Neural cell (in vitro differentiated cells): ENCODE data around the gene IQCH. TPM values are rescaled to one million over a fixed set of nuclear protein-coding genes. Genes with fewer than 3 reads are reported as not detected.

Source experiments
- H2AFZ ChIP-seq: fragments of 200-600, 300-800 bp; sonication (generic), shearing (Covaris generic); 2 replicates; pipeline ENCODE4 v1.6.0; 2014; ENCODE audit warnings: low read depth, mild to moderate bottlenecking, antibody characterized with exemption, low read length, moderate library complexity
- H3F3A ChIP-seq: fragments of 200-600 bp; shearing (Covaris generic); 2 replicates; pipeline ENCODE4 v1.6.1; 2016; ENCODE audit warnings: mild to moderate bottlenecking, moderate library complexity, mixed read lengths, antibody characterized with exemption, low read length; ENCODE audit not compliant: insufficient read depth, poor library complexity, severe bottlenecking
- H3K27ac ChIP-seq: fragments of 200-600, 300-800 bp; sonication (generic), shearing (Covaris generic); 2 replicates; pipeline ENCODE4 v1.5.1; 2014; ENCODE audit warnings: mild to moderate bottlenecking, low read length, moderate library complexity
- H3K27me3 ChIP-seq: fragments of 300-800, 200-600 bp; sonication (generic), shearing (Covaris generic); 2 replicates; pipeline ENCODE4 v1.6.0; 2014; ENCODE audit warnings: mild to moderate bottlenecking, low read depth, low read length, moderate library complexity; ENCODE audit not compliant: insufficient read depth
- H3K36me3 ChIP-seq: fragments of 300-800, 200-600 bp; sonication (generic), shearing (Covaris generic); 2 replicates; pipeline ENCODE4 v1.5.1; 2014; ENCODE audit warnings: mild to moderate bottlenecking, antibody characterized with exemption, low read length, moderate library complexity; ENCODE audit not compliant: insufficient read depth
- H3K4me2 ChIP-seq: fragments of 300-800, 200-600 bp; sonication (generic), shearing (Covaris generic); 2 replicates; pipeline ENCODE4 v1.6.0; 2014; ENCODE audit warnings: mild to moderate bottlenecking, low read length
- H3K4me3 ChIP-seq: fragments of 300-800, 200-600 bp; sonication (generic), shearing (Covaris generic); 2 replicates; pipeline ENCODE4 v1.5.1; 2014; ENCODE audit warnings: mild to moderate bottlenecking, low read length, moderate library complexity
- H3K79me2 ChIP-seq: fragments of 200-600 bp; shearing (Covaris generic); replicated peaks from 2 replicates; pipeline ENCODE4 v1.6.0; 2014; ENCODE audit warnings: mild to moderate bottlenecking, low read length, moderate library complexity; ENCODE audit not compliant: insufficient read depth
- H3K9ac ChIP-seq: fragments of 300-800, 200-600 bp; sonication (generic), shearing (Covaris generic); 2 replicates; pipeline ENCODE4 v1.6.1; 2016; ENCODE audit warnings: mild to moderate bottlenecking, low read length, mixed read lengths
- H3K9me2 ChIP-seq: fragments of 200-600 bp; shearing (Covaris generic); 2 replicates; pipeline ENCODE4 v1.6.1; 2016; ENCODE audit warnings: mild to moderate bottlenecking, low read length, mixed read lengths; ENCODE audit not compliant: insufficient read depth
- H3K9me3 ChIP-seq: fragments of 200-600, 300-800 bp; sonication (generic), shearing (Covaris generic); 2 replicates; pipeline ENCODE4 v1.6.1; 2016; ENCODE audit warnings: mild to moderate bottlenecking, mixed run types, low read length, moderate library complexity, mixed read lengths
- H4K20me1 ChIP-seq: fragments of 200-600 bp; shearing (Covaris generic); 2 replicates; pipeline ENCODE4 v1.6.1; 2016; ENCODE audit warnings: mild to moderate bottlenecking, mixed run types; ENCODE audit not compliant: insufficient read depth
- EP300 ChIP-seq: fragments of 450-650 bp; conservative IDR thresholded peaks from 2 replicates; pipeline ENCODE4 v1.6.1; 2014; ENCODE audit warnings: antibody characterized with exemption, mild to moderate bottlenecking, moderate library complexity; ENCODE audit not compliant: poor library complexity, severe bottlenecking
- EZH2 ChIP-seq: fragments of 200-600, 300-800 bp; shearing (Covaris generic), sonication (generic); IDR thresholded peaks from 2 replicates; pipeline ENCODE4 v1.6.1; 2014; ENCODE audit warnings: antibody characterized with exemption, low read length, borderline replicate concordance, mild to moderate bottlenecking; ENCODE audit not compliant: insufficient read depth, poor library complexity, severe bottlenecking
- MXI1 ChIP-seq: fragments of 450-650 bp; conservative IDR thresholded peaks from 2 replicates; pipeline ENCODE4 v1.6.1; 2014; ENCODE audit warnings: antibody characterized with exemption, mild to moderate bottlenecking; ENCODE audit not compliant: poor library complexity, severe bottlenecking
- POLR2AphosphoS5 ChIP-seq: IDR thresholded peaks from 2 replicates; pipeline ENCODE4 v1.6.1; 2012
- RAD21 ChIP-seq: fragments of 450-650 bp; conservative IDR thresholded peaks from 2 replicates; pipeline ENCODE4 v1.6.1; 2014; ENCODE audit warnings: antibody characterized with exemption, mild to moderate bottlenecking, moderate library complexity
- SMC3 ChIP-seq: fragments of 450-650 bp; conservative IDR thresholded peaks from 2 replicates; pipeline ENCODE4 v1.6.1; 2014; ENCODE audit warnings: antibody characterized with exemption, mild to moderate bottlenecking, moderate library complexity; ENCODE audit not compliant: poor library complexity
- TAF1 ChIP-seq: IDR thresholded peaks from 2 replicates; pipeline ENCODE4 v1.6.1; 2012; ENCODE audit warnings: low read depth
- polyA plus RNA-seq: library from polyadenylated mRNA; depleted of rRNA; stranded (reverse); fragments of >200 nt; gene quantifications from 2 replicates; pipeline ENCODE4 v1.2.3, GENCODE V29; 2014
- TF ChIP-seq, protein P1 (sequence below): fragments of 450-650 bp; IDR thresholded peaks from 2 replicates; pipeline ENCODE4 v1.5.1; 2014; ENCODE audit warnings: antibody characterized with exemption, mild to moderate bottlenecking, moderate library complexity; ENCODE audit not compliant: poor library complexity, severe bottlenecking
- TF ChIP-seq, protein P2 (sequence below): IDR thresholded peaks from 2 replicates; pipeline ENCODE4 v1.6.1; 2012; ENCODE audit warnings: borderline replicate concordance

The IQCH gene
- polyA plus RNA-seq, 1 donor from 2014 or later, result 2.8 TPM

DNA sequence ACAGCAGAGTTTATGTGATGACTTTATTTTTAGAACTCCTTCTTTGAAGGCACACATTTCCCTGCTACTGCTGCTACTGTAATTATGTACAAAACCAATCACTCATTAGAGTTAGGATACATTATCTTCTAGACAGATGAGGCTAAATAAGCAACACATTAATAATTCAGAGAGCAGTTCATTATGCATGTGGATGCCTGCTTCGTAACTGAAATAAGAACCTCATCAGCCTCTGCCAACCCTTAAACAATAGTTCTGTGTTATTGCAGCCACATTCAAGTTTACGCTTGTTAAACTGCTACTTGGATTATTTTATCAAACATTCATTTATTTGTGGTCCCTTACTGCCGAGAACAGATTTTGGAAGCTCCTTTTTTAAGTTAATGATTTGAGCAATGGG lies 213.8 kb downstream of the IQCH start:
- H3F3A ChIP-seq, result no peaks in the 10 kb centered on the region
- no peaks in the 10 kb centered on the region for H4K20me1 ChIP-seq
- no peak overlapping the region for H3K4me2 ChIP-seq
- H3K36me3 ChIP-seq, result no peaks in the 10 kb centered on the region
- H3K27me3 ChIP-seq, result no peaks in the 10 kb centered on the region
- no peak overlapping the region for H3K27ac ChIP-seq
- TF ChIP-seq SMC3 (no peak), TAF1 (no peak), EZH2 (no peak), POLR2AphosphoS5 (no peak), EP300 (no peak), RAD21 (no peak), MXI1 (no peak)
- TF ChIP-seq, protein P1, sequence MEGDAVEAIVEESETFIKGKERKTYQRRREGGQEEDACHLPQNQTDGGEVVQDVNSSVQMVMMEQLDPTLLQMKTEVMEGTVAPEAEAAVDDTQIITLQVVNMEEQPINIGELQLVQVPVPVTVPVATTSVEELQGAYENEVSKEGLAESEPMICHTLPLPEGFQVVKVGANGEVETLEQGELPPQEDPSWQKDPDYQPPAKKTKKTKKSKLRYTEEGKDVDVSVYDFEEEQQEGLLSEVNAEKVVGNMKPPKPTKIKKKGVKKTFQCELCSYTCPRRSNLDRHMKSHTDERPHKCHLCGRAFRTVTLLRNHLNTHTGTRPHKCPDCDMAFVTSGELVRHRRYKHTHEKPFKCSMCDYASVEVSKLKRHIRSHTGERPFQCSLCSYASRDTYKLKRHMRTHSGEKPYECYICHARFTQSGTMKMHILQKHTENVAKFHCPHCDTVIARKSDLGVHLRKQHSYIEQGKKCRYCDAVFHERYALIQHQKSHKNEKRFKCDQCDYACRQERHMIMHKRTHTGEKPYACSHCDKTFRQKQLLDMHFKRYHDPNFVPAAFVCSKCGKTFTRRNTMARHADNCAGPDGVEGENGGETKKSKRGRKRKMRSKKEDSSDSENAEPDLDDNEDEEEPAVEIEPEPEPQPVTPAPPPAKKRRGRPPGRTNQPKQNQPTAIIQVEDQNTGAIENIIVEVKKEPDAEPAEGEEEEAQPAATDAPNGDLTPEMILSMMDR, result no peak
- TF ChIP-seq, protein P2, sequence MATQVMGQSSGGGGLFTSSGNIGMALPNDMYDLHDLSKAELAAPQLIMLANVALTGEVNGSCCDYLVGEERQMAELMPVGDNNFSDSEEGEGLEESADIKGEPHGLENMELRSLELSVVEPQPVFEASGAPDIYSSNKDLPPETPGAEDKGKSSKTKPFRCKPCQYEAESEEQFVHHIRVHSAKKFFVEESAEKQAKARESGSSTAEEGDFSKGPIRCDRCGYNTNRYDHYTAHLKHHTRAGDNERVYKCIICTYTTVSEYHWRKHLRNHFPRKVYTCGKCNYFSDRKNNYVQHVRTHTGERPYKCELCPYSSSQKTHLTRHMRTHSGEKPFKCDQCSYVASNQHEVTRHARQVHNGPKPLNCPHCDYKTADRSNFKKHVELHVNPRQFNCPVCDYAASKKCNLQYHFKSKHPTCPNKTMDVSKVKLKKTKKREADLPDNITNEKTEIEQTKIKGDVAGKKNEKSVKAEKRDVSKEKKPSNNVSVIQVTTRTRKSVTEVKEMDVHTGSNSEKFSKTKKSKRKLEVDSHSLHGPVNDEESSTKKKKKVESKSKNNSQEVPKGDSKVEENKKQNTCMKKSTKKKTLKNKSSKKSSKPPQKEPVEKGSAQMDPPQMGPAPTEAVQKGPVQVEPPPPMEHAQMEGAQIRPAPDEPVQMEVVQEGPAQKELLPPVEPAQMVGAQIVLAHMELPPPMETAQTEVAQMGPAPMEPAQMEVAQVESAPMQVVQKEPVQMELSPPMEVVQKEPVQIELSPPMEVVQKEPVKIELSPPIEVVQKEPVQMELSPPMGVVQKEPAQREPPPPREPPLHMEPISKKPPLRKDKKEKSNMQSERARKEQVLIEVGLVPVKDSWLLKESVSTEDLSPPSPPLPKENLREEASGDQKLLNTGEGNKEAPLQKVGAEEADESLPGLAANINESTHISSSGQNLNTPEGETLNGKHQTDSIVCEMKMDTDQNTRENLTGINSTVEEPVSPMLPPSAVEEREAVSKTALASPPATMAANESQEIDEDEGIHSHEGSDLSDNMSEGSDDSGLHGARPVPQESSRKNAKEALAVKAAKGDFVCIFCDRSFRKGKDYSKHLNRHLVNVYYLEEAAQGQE, result no peak
- H3K79me2 ChIP-seq, result no peaks in the 10 kb centered on the region
- no peaks in the 10 kb centered on the region for H3K9me2 ChIP-seq
- H2AFZ ChIP-seq, result no peak overlapping the region
- no peak overlapping the region for H3K4me3 ChIP-seq
- H3K9ac ChIP-seq, result no peak overlapping the region
- no peaks in the 10 kb centered on the region for H3K9me3 ChIP-seq

DNA sequence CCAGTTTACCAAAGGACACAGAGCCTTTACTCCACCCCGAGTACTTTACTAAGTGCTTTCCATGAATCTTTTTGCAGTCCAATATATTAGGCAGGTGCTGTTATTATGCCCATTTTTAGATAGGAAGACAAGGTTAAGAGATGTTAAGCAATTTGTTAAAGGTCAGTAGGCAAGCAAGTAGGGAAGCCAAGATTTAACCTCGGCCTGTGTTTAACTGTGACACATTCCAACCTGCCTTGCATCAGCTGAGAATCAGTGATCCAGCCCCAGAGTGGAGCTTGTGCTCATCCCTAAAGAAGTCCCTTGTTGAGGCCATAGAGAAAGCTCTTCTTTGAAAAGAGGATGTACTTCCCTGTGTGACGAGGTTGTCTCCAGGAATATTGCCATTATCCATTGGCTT lies 215.1 kb downstream of the IQCH start:
- Histone ChIP-seq H2AFZ (no peak overlapping the region), H3K27me3 (no peaks in the 10 kb centered on the region), H3K9ac (no peak overlapping the region), H3K9me3 (no peaks in the 10 kb centered on the region), H3K79me2 (no peaks in the 10 kb centered on the region), H3K36me3 (no peaks in the 10 kb centered on the region), H3K27ac (no peak overlapping the region), H3K9me2 (no peaks in the 10 kb centered on the region), H3K4me2 (no peak overlapping the region), H3F3A (no peaks in the 10 kb centered on the region), H4K20me1 (no peaks in the 10 kb centered on the region), H3K4me3 (no peak overlapping the region)
- TF ChIP-seq EP300 (no peak), POLR2AphosphoS5 (no peak), TAF1 (no peak), RAD21 (no peak), MXI1 (no peak), EZH2 (no peak), SMC3 (no peak)
- TF ChIP-seq, protein P1, result no peak
- TF ChIP-seq, protein P2, result no peak
